Measurements from ENCODE around the gene PLCXD3.
A peak's percentile ranks its signal among the peaks of the same experiment; 100 is the strongest.

The PLCXD3 gene

GRCh38 chr5:41364346-41364745, 146.1 kb downstream of the PLCXD3 start:
- Histone ChIP-seq H3K4me3 (no peak overlapping the region), H3K27ac (no peak overlapping the region)
- TF ChIP-seq, protein P1, sequence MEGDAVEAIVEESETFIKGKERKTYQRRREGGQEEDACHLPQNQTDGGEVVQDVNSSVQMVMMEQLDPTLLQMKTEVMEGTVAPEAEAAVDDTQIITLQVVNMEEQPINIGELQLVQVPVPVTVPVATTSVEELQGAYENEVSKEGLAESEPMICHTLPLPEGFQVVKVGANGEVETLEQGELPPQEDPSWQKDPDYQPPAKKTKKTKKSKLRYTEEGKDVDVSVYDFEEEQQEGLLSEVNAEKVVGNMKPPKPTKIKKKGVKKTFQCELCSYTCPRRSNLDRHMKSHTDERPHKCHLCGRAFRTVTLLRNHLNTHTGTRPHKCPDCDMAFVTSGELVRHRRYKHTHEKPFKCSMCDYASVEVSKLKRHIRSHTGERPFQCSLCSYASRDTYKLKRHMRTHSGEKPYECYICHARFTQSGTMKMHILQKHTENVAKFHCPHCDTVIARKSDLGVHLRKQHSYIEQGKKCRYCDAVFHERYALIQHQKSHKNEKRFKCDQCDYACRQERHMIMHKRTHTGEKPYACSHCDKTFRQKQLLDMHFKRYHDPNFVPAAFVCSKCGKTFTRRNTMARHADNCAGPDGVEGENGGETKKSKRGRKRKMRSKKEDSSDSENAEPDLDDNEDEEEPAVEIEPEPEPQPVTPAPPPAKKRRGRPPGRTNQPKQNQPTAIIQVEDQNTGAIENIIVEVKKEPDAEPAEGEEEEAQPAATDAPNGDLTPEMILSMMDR (IDR thresholded peaks at IDR 0.05): no peak
- DNase-seq (ENCODE audit: low spot score): no peak

- no peak for DNase-seq (ENCODE audit: low spot score)
- Histone ChIP-seq H3K27ac (no peak overlapping the region), H3K4me3 (no peak overlapping the region)
- TF ChIP-seq, protein P1 (IDR thresholded peaks at IDR 0.05): no peak
Measured at GRCh38 chr5:41363343-41363986, 146.9 kb downstream of the PLCXD3 start.

DNA sequence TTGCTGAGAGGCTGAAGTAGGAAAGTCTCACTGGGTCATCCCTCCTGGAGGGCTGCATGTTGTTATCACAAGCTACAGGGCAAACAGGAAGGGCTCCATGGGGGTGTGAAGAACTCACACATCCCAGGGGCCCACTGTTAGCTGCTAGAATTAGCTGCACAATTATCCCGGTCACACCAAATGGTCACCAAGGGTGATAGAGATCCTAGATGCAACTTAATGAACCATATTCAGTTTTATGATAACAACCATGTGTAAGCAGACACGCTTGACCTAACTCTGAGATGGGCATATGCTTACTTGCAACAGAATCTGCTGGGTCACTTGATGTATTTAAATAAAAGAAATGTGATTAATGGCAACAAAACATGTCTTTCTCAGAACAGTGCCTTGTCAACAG, 153.6 kb downstream of the PLCXD3 start:
- H3K27ac ChIP-seq: no peak overlapping the region

GRCh38 chr5:41349846-41350245, 160.6 kb downstream of the PLCXD3 start:
- DNase-seq (ENCODE audit: low spot score): no peak
- H3K27ac ChIP-seq: no peak overlapping the region
- TF ChIP-seq, protein P1 (IDR thresholded peaks at IDR 0.05): no peak
- no peak overlapping the region for H3K4me3 ChIP-seq

More for the DNA sequence above, 153.6 kb downstream of the PLCXD3 start:
- TF ChIP-seq, protein P1 (IDR thresholded peaks at IDR 0.05): no peak
- no peak for DNase-seq (ENCODE audit: low spot score)
- no peak overlapping the region for H3K4me3 ChIP-seq

GRCh38 chr5:41347569-41347968, 162.8 kb downstream of the PLCXD3 start:
- DNase-seq (ENCODE audit: low spot score): no peak
- TF ChIP-seq, protein P1 (IDR thresholded peaks at IDR 0.05): no peak
- Histone ChIP-seq H3K4me3 (no peak overlapping the region), H3K27ac (peak overlapping the region in 1 of 2 donors; percentile 0)

DNA sequence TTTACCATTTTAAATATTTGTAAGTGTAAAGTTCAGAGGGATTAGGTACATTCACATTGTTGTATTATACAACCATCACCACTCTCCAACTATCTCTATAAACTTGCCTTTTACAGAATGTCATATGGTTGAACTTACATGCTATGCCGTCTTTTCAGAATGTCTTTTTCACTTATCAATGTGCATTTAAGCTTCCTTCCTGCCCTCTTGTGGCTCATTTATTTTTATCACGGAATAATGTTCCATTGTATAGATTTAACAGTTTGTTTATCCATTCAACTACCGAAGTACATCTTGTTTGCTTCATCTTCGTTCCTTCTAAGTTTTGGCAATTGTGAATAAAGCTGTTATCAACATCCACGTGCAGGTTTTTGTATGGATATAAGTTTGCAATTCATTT, 163.8 kb downstream of the PLCXD3 start:
- DNase-seq (ENCODE audit: low spot score): no peak
- TF ChIP-seq, protein P1 (IDR thresholded peaks at IDR 0.05): no peak
- no peak overlapping the region for H3K27ac ChIP-seq
- no peak overlapping the region for H3K4me3 ChIP-seq

GRCh38 chr5:41345295-41345694, 165.1 kb downstream of the PLCXD3 start:
- Histone ChIP-seq H3K4me3 (no peak overlapping the region), H3K27ac (no peak overlapping the region)
- no peak for DNase-seq (ENCODE audit: low spot score)
- TF ChIP-seq, protein P1 (IDR thresholded peaks at IDR 0.05): no peak

Measured in coronary artery (tissue), 2 donors.